GM12801 (cell line): ENCODE results near the gene IP6K3.

Source experiments
- TF ChIP-seq, protein P1 (sequence below): IDR thresholded peaks from one replicate; pipeline ENCODE4 v1.5.1; 2011; ENCODE audit warnings: control low read depth; ENCODE audit not compliant: insufficient read length; ENCODE audit errors: extremely low read depth

IP6K3 gene

DNA sequence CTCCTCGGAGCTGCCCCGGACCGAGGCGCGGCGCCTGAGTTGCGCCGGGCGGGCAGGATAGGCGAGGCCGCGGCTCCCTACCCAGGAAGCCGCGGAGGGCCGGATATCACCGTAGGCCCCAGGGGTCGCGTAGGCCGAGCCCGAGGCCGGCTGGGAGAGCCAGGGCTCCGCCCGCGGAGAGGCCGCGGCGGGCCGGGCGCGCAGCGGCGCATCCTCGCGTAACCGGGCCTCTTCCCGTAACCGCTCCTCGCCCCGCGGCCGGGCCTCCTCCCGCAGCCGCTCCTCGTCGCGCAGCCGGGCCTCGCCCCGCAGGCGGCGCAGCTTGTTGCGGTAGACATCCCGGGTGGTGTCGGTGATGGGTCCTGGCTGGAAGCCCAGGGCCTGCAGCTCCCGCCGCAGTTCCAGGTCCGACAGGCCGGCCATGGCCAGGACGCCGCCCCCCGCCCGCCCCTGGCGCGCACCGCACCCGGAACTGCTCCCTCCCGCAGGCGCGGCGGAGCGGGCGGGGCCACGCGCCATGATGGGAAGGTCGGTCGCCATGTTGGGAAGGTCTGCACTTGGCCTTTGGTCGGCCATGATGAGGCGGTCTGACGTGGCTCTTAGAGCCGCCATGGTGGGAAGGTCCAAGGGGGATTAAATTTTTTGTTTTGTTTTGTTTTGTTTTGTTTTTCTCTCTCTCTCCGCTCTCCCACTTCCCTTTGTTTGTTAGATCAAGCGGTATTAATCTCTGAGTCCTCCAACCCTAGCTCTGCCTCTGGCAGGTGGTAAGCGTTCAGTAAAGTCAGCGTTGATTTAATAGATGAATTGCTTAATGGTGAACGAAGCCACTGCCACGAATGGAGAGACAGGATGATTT lies 42.2 kb upstream of the IP6K3 start, which contains the start of gene LEMD2:
Gene LEMD2, minus strand, starts transcription at position 437 of the 856 bp plus-strand sequence. Its CDS starts 14 bp downstream, at position 423.
- TF ChIP-seq, protein P1, sequence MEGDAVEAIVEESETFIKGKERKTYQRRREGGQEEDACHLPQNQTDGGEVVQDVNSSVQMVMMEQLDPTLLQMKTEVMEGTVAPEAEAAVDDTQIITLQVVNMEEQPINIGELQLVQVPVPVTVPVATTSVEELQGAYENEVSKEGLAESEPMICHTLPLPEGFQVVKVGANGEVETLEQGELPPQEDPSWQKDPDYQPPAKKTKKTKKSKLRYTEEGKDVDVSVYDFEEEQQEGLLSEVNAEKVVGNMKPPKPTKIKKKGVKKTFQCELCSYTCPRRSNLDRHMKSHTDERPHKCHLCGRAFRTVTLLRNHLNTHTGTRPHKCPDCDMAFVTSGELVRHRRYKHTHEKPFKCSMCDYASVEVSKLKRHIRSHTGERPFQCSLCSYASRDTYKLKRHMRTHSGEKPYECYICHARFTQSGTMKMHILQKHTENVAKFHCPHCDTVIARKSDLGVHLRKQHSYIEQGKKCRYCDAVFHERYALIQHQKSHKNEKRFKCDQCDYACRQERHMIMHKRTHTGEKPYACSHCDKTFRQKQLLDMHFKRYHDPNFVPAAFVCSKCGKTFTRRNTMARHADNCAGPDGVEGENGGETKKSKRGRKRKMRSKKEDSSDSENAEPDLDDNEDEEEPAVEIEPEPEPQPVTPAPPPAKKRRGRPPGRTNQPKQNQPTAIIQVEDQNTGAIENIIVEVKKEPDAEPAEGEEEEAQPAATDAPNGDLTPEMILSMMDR, result no peak

- TF ChIP-seq, protein P1, result no peak
These were observed 41.4 kb upstream of the IP6K3 start for GRCh38 chr6:33787954-33788693.

DNA sequence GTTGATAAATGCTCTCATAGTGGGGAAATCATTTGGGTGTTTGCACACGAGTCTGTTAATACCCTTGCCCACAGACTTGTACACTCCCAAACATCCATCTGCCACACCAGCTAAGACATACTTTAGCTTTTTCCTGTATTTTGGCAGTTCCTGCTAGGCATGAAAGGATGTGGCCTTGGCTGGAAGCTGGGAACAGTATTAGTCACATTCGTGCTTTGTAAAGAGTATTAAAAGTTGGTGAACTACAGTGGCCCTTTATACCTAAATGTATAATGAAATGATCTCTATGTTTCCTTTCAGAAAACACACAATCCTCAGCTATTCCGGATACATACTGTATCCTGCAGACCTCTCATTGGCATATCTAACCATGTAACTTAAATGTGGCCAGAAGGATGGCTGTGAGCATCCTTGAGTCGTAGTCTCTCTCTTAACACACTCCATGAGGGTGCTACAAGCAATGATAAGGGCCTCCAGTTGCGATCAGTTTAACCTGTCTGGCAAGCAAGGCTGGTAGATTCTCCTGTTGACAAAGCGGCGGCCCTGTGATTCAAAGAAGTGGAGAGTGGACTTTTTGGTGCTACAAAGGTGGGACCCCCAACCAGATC lies 40.7 kb upstream of the IP6K3 start:
- TF ChIP-seq, protein P1, result no peak

- TF ChIP-seq, protein P1, result no peak
These were observed 40.0 kb upstream of the IP6K3 start for GRCh38 chr6:33786736-33787135.

DNA sequence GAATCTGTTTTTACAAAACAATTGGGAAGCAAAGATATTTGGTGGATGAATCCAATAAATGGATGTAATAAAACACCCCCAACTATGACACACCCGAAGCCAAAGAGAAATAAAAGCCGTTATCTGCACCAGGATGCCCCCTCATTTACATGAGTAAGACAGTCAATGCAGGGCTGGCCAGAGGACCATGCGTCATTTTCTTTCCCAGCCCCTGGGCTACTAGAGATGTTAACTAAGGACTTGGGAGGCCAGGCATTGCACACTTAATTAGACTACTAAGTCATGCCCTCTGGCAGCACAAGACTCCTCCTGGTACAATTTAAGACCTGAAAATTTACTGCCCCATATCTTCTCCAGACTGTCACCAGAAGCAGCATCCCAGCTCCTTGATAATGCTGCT lies 39.1 kb upstream of the IP6K3 start:
- TF ChIP-seq, protein P1, result no peak

GRCh38 chr6:33784787-33785186 lies 38.1 kb upstream of the IP6K3 start:
- TF ChIP-seq, protein P1, result no peak

DNA sequence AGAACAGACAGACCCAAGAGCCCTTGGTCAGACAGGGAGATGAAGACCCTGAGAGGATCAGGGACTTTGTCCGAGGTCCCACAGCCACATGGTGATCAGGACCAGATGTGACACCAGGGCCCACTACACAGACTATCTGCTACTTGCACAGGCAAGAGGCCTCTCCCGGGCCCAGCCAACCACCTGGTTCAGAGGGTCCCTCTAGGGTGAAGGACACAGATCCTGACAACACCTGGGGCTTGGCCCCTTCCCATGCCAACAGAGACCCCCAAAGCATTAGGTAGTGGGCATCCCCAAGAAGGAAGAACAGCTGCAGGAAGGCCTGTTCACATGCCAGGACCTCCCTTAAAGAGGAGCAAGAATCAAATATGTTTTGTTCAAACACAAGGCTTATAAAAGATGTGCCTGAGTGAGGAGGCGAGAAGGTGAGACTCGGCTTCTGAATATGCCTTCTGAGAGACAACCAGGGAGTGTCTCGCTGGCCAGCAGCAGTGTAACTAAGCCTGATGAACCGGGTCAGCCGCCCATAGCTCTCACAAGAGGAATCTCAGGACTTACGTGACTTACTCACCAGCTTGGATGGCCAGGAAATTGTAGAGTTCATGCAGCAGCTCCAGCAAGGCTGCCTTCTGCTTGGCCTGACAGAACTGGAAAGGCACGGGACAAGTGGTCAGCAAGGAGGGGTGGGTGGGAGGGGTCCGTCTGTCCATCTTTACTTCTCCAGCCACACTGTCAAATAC lies 37.2 kb upstream of the IP6K3 start:
- TF ChIP-seq, protein P1, result no peak
